Right atrium auricular region (tissue), 2 donors: Measurements from ENCODE around the gene DLL1. TPM values are rescaled to one million over a fixed set of nuclear protein-coding genes. Genes with fewer than 3 reads are reported as not detected.

Source experiments
- DNase-seq: peaks from one replicate; pipeline ENCODE4 v3.0.0-alpha.2; 2019; ENCODE audit warnings: low spot score
- H3K27ac ChIP-seq, 2 donors: fragments of 200-600 bp; sonication (generic); 1 replicate in 1 of 2; 2 replicates in 1 of 2; pipeline ENCODE4 v1.5.1; 2016 to 2019
- H3K27me3 ChIP-seq, 2 donors: fragments of 200-600 bp; sonication (generic); one replicate each; pipeline versions ENCODE4 v1.5.1 to v1.6.0; 2017 to 2019
- H3K36me3 ChIP-seq: fragments of 200-600 bp; sonication (generic); one replicate; pipeline ENCODE4 v1.5.1; 2016
- H3K4me1 ChIP-seq, 2 donors: fragments of 200-600 bp; sonication (generic); one replicate each; pipeline versions ENCODE4 v1.5.1 to v1.6.0; 2017 to 2019
- H3K4me3 ChIP-seq, 2 donors: fragments of 200-600 bp; sonication (generic); 1 replicate in 1 of 2; 2 replicates in 1 of 2; pipeline ENCODE4 v1.5.1; 2017 to 2019; ENCODE audit warnings: mild to moderate bottlenecking in 1 of 2, moderate library complexity in 1 of 2
- H3K9me3 ChIP-seq, 2 donors: fragments of 200-600 bp; sonication (generic); one replicate each; pipeline ENCODE4 v1.5.1; 2019
- total RNA-seq, 2 donors: library from RNA; depleted of rRNA; stranded (reverse); fragments of >200 nt; gene quantifications; one replicate each; pipeline ENCODE4 v1.1.0, GENCODE V29; 2016
- TF ChIP-seq, protein P1 (sequence below), 2 donors: fragments of 200-600 bp; sonication (generic); IDR thresholded peaks; one replicate each; pipeline ENCODE4 v1.5.1; 2019; ENCODE audit warnings: antibody characterized with exemption in 2 of 2

The DLL1 gene
- total RNA-seq, 2 donors from 2014 or later, result 11.2 to 22.0 TPM

DNA sequence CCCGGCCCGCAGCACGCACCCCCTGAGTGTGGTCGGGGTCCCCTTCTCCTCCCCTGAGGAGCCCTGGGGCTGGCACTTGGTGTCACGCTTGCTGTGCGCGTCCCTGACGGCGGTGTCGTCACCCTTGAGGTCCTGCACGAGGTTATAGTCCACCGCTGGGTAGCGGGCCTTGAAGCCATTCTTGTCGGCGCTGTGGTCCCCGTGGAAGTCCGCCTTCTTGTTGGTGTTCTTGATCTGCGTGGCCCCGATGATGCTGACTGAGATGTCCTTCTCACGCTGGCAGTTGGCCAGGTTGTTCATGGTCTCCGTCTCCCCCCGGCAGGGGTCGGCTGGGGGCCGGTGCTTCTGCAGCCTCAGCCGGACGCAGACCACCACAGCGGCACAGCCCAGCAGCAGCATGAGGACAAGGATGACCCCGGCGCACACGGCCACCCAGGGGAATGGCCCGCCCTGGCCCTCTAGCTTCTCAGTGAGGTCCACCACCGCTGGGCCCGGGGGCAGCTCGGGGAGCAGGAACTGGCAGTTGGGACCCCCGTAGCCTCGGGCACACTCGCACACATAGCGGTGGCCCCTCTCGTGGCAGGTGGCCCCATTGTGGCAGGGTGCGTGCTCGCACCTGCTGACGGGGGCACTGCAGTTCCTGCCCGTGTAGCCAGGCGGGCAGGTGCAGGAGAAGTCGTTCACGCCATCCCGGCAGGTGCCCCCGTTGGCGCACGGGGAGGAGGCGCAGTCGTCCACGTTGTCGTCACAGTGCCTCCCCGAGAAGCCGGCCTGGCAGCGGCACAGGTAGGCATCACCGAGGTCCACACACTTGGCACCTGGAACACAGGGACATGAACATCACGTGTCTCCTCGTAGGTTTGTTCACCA lies 7.4 kb downstream of the DLL1 start:
- Histone ChIP-seq H3K27ac (no peak overlapping the region), H3K27me3 (no peaks in the 10 kb centered on the region), H3K9me3 (no peaks in the 10 kb centered on the region), H3K4me3 (no peak overlapping the region), H3K36me3 (peaks cover 37% of the 10 kb centered on the region), H3K4me1 (peaks cover 0 to 48% of the 10 kb centered on the region in 2 donors)
- TF ChIP-seq, protein P1, sequence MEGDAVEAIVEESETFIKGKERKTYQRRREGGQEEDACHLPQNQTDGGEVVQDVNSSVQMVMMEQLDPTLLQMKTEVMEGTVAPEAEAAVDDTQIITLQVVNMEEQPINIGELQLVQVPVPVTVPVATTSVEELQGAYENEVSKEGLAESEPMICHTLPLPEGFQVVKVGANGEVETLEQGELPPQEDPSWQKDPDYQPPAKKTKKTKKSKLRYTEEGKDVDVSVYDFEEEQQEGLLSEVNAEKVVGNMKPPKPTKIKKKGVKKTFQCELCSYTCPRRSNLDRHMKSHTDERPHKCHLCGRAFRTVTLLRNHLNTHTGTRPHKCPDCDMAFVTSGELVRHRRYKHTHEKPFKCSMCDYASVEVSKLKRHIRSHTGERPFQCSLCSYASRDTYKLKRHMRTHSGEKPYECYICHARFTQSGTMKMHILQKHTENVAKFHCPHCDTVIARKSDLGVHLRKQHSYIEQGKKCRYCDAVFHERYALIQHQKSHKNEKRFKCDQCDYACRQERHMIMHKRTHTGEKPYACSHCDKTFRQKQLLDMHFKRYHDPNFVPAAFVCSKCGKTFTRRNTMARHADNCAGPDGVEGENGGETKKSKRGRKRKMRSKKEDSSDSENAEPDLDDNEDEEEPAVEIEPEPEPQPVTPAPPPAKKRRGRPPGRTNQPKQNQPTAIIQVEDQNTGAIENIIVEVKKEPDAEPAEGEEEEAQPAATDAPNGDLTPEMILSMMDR (IDR thresholded peaks at IDR 0.05), result no peak
- no peak for DNase-seq

DNA sequence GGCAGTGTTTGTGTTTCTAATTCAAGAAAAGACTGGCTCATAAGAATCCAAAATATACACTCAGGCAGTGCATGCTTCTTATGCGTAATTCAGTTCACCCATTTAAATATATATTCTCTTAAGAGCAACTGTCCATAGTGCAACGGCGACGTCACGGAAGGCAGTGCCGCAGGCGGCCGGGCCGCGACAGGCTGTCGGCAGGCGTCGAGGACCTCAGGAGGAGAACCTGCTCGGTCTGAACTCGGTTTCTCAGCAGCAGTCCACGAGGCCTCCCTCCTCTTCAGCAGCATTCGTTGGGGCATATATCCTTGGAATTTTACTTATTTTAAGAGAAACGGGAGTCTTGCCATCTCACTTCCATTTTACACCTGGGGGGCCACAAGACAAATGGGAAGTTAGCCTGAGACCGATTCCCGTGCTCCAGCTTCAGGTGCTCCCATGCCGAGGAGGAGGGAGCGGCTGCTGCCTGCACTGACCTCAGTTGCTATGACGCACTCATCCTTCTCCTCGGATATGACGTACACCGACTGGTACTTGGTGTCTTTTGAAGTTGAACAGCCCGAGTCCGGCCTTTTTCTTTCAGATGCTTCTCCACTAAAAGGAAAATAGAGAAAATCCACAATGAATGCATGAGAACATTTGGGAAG lies 8.2 kb downstream of the DLL1 start:
- Histone ChIP-seq H3K4me3 (no peak overlapping the region), H3K9me3 (no peaks in the 10 kb centered on the region), H3K27me3 (no peaks in the 10 kb centered on the region), H3K4me1 (peaks cover 0 to 42% of the 10 kb centered on the region in 2 donors), H3K27ac (no peak overlapping the region), H3K36me3 (peaks cover 31% of the 10 kb centered on the region)
- TF ChIP-seq, protein P1 (IDR thresholded peaks at IDR 0.05), result no peak
- no peak for DNase-seq

DNA sequence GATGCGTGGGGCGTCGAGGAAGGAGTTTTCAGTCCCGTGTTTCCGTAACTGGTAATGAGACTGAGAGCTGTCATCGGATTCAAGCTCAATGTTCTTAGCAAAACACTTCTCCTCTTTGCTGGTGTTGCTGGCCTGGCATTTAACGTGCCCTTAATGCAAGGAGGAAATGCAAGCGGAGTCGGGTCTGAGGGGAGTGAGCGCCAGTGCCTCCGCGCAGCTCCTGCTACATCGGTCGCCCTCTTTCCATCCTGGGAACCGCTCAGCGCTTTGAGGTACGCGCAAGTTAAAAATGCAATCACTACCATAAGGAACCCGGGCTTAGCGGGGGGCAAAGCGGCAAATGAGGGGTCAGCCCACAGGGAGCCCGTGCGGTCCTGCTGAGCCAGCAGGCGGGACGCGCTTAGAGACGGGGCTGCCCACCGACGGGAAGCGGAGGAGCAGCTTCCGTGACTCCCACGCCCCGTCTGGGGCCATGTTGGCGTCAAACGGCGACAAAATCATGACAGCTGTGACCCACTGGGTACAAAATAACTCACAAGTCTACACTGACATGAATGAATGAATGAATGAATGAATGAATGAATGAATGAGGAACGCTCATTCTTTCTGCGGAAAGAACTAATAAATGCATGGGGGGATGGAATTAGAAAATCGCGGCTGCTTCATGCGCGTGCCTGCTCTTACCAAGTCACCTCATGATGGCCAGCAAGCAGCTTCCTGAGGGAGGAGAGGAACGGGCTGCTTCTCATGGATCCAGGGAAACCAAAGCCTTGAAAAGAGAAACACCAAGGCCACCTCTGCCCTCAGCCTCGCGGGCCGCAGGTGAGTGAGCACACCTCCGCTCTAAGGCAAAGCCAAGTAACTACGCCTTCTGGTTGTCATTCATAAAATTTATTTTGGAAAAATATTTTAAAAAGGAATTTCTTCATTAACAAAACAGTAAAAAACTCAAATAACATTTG lies 9.3 kb downstream of the DLL1 start:
- no peak overlapping the region for H3K27ac ChIP-seq
- DNase-seq, result no peak
- no peaks in the 10 kb centered on the region for H3K9me3 ChIP-seq
- TF ChIP-seq, protein P1 (IDR thresholded peaks at IDR 0.05), result no peak
- no peak overlapping the region for H3K4me3 ChIP-seq
- peaks cover 0 to 42% of the 10 kb centered on the region in 2 donors for H3K4me1 ChIP-seq
- peaks cover 31% of the 10 kb centered on the region for H3K36me3 ChIP-seq
- no peaks in the 10 kb centered on the region for H3K27me3 ChIP-seq

DNA sequence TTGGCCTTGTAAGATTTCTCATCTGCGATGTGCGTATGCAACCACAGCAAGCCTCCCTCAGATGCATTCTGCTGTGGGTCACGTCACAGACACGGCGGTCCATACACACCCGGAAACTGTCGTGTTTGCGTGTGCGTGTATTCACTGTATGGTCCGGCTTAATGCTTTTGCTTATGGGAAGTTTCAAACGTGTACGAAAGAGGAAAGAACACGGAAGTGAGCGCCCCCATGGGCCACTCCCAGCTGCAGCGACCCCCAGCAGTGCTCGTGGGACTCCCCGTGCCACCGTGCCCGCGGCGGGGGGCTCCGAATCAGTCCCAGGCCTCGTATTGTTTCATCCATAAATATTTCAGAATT lies 10.2 kb downstream of the DLL1 start:
- DNase-seq, result no peak
- Histone ChIP-seq H3K4me1 (peaks cover 0 to 42% of the 10 kb centered on the region in 2 donors), H3K4me3 (peak overlapping the region in 1 of 2 donors; percentile 26), H3K9me3 (no peaks in the 10 kb centered on the region), H3K36me3 (peaks cover 31% of the 10 kb centered on the region), H3K27ac (peak overlapping the region in 1 of 2 donors; percentile 53), H3K27me3 (no peaks in the 10 kb centered on the region)
- TF ChIP-seq, protein P1 (IDR thresholded peaks at IDR 0.05), result no peak

DNA sequence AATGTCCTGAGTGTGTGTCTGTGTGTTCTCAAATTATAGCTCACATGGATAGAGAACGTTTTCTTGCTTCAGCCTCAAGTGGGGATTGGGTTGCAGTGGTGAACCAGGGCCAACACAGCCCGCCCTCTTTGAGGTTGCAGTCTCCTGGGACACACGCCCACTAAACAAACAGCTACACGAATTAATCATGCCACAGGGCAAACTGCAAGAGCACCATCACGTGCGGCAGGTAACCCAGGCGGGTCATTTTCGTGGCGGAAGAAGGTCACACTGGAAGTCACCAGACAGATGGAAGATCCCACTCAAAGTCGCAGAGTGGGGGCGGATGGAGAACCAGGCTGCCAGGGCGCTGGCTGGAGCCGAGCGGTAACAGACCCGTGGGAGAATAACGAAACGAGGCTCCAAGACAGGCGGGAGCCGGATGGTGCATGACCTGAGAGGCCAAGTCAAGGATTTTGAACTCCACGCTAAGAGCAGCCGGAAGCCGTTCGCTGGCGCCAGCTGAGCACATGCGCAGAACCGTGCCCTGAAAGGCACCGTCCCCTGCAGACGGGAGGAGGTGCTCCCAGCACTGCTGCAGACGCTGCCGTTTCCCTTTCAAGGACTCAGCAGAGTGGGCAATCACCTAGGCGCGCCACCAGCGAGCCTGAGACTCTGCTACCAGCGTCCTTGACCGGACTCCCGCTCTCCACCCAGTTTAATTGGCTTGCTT lies 10.7 kb downstream of the DLL1 start:
- H3K36me3 ChIP-seq, result peaks cover 27% of the 10 kb centered on the region
- peaks cover 0 to 41% of the 10 kb centered on the region in 2 donors for H3K4me1 ChIP-seq
- H3K27ac ChIP-seq, result peak overlapping the region in 1 of 2 donors; percentile 53
- H3K4me3 ChIP-seq, result peak overlapping the region in 1 of 2 donors; percentile 26
- TF ChIP-seq, protein P1 (IDR thresholded peaks at IDR 0.05), result peak in 1 of 2 donors; percentile 26
- no peaks in the 10 kb centered on the region for H3K27me3 ChIP-seq
- DNase-seq, result no peak
- no peaks in the 10 kb centered on the region for H3K9me3 ChIP-seq
